ENCODE data around the gene HSPB3.
"Not testable (repeated sequence)": the region's sequence is repeated elsewhere in the genome, so short reads cannot be mapped to it uniquely, and the experiment has no call there.

DNA sequence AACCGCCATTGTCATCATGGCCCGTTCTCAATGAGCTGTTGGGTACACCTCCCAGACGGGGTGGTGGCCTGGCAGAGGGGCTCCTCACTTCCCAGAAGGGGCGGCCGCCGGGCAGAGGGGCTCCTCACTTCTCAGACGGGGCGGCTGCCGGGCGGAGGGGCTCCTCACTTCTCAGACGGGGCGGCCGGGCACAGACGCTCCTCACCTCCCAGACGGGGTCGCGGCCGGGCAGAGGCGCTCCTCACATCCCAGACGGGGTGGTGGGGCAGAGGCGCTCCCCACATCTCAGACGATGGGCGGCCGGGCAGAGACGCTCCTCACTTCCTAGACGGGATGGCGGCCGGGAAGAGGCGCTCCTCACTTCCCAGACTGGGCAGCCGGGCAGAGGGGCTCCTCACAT lies 35.0 kb upstream of the HSPB3 start:
- TF ChIP-seq, protein P1, sequence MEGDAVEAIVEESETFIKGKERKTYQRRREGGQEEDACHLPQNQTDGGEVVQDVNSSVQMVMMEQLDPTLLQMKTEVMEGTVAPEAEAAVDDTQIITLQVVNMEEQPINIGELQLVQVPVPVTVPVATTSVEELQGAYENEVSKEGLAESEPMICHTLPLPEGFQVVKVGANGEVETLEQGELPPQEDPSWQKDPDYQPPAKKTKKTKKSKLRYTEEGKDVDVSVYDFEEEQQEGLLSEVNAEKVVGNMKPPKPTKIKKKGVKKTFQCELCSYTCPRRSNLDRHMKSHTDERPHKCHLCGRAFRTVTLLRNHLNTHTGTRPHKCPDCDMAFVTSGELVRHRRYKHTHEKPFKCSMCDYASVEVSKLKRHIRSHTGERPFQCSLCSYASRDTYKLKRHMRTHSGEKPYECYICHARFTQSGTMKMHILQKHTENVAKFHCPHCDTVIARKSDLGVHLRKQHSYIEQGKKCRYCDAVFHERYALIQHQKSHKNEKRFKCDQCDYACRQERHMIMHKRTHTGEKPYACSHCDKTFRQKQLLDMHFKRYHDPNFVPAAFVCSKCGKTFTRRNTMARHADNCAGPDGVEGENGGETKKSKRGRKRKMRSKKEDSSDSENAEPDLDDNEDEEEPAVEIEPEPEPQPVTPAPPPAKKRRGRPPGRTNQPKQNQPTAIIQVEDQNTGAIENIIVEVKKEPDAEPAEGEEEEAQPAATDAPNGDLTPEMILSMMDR (IDR thresholded peaks at IDR 0.05) = not testable (repeated sequence)
- TF ChIP-seq RFX5 (IDR thresholded peaks at IDR 0.05); RAD21 (conservative IDR thresholded peaks at IDR 0.05 in 1 of 2, IDR thresholded peaks at IDR 0.05 in 1 of 2); POLR2A (IDR thresholded peaks at IDR 0.05; ENCODE audit: low read length); ESRRA (IDR thresholded peaks at IDR 0.05; ENCODE audit: borderline replicate concordance, low read length); EP300 (IDR thresholded peaks at IDR 0.05); MYC (IDR thresholded peaks at IDR 0.05; ENCODE audit: borderline replicate concordance, low read length): not testable (repeated sequence)
- TF ChIP-seq, protein P2, sequence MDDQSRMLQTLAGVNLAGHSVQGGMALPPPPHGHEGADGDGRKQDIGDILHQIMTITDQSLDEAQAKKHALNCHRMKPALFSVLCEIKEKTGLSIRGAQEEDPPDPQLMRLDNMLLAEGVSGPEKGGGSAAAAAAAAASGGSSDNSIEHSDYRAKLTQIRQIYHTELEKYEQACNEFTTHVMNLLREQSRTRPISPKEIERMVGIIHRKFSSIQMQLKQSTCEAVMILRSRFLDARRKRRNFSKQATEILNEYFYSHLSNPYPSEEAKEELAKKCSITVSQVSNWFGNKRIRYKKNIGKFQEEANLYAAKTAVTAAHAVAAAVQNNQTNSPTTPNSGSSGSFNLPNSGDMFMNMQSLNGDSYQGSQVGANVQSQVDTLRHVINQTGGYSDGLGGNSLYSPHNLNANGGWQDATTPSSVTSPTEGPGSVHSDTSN (IDR thresholded peaks at IDR 0.05) = not testable (repeated sequence)

Measured in A549 (cell line).